GM18873 (cell line): Measurements from ENCODE around the gene RBM14.
"Not testable (repeated sequence)": the region's sequence is repeated elsewhere in the genome, so short reads cannot be mapped to it uniquely, and the experiment has no call there.

Experiments used
- ATAC-seq: cut with Tn5 transposase; IDR thresholded peaks from one replicate; pipeline ENCODE4 v1.9.1; 2021; ENCODE audit warnings: mild to moderate bottlenecking, moderate library complexity, moderate number of reproducible peaks; ENCODE audit not compliant: unreplicated experiment, low FRiP score

RBM14 gene

DNA sequence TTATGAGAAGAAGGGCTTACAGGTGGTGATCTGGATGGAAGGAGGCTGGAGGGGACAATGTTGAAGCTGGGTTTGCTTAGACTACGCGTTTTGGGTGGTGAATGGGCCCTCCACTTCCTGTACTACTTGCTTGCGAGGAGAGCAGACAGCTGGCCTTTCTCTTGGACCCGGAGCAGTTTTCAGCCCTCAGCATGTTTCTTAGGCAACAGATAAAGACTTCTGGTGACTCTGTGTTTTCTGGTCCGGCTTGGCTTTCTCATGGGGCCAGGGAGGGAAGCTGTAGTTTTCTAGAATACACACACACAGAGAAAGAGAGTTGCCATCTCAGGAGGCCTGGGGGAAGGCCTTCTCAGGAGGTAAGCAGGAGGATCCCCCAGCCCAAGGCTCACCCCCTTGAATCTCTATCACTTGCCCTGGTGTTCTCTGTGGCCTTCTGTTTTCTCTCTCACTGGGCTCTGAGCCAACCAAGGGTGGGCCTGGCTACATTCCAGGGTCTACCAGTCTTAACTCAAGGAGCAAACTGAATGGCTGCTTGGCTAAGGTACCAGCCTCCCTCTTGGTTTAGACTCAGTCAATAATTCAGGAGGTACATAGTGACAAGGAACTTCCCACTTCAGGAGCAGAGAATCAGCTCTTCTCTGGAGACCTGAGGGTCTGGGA lies 21.1 kb upstream of the RBM14 start:
- no peak for ATAC-seq

DNA sequence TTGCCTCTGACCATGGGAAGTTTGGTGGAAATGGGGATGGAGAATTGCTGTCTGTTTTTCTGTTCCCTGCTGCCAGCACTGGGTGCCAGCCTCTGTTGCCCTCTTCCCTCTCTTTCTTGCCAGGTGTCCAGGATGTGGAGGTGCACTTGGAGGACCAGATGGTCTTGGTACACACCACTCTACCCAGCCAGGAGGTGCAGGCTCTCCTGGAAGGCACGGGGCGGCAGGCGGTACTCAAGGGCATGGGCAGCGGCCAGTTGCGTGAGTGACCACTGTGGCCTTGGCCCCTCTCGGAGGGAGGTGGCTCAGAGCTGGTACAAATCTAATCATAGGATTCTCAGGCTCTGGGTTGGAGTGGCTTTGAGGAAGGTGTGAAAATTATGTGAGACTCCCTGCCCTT lies 17.4 kb upstream of the RBM14 start:
- no peak for ATAC-seq

DNA sequence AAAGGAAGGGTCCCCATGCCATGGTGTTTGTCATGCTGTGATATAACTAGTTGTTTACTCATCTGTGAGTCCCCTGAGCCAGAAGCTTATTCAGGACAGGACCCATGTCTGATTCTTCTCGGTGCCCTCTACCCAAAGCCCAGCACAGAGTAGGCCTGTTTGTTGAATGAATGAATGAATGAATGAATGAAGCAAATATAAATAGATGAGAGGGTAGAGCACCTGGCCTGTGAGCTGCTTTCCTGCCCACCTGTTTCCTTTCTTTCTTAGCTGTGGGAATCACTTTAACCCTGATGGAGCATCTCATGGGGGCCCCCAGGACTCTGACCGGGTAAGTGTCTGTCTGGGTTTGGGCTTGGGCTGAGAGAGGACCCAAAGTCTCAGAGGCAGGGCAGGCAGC lies 16.2 kb upstream of the RBM14 start:
- no peak for ATAC-seq

DNA sequence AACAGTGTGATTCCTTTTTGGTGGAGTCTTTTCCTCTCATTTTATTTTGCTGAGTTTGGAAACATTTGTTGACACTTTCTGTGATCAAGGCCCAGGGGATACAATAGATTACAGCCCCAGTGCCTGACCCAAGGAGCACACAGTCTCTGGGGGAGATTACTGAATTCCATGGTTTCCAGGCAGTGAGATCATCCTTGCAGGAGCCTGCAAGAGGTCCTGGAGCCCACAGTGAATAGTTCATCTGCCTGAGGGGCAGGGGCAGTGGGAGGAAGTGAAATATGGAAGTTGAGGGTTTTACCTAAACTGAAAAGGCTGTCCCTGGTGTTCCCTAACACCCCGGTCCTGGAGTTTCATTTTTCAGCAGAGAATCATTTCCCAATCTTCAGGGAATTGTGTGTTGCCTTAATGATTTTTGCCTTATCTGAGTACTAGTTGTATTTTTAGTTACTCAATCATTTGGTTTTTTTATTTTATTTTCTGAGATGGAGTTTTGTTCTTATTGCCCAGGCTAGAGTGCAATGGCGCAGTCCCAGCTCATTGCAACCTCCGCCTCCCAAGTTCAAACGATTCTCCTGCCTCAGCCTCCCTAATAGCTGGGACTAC lies 15.7 kb upstream of the RBM14 start:
- ATAC-seq = no peak

DNA sequence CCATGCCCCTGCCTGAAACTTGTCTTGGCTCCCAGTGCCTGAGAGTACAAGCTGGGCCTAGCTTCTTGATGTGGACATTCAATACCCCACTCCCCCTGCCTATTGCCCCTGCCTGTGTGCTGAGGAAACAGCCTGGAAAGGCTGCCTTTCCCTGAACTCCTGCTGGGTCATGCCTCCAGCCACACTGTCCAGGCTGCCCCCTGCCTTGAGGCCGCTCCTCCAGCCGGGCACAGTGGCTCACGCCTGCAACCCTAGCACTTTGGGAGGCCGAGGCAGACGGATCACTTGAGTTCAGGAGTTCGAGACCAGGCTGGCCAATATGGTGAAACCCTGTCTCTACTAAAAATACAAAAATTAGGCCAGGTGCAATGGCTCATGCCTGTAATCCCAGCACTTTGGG lies 13.4 kb upstream of the RBM14 start:
- ATAC-seq = no peak

GRCh38 chr11:66604155-66604554 lies 12.3 kb upstream of the RBM14 start:
- ATAC-seq = no peak

DNA sequence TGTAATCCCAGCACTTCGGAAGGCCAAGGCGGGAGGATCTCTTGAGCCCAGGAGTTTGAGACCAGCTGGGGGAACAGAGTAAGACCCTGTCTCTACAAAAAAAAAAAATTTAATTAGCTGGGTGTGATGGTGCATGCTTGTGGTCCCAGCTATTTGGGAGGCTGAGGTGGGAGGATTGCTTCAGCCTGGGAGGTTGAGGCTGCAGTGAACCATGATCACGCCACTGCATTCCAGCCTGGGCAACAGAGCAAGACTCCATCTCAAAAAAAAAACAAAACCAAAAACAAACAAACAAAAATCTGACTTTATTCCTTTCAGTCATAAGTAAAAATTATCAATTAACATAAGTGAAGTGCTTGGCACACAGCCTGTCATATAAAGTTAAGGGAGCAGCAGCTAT lies 9.8 kb upstream of the RBM14 start:
- ATAC-seq = not testable (repeated sequence)

GRCh38 chr11:66607126-66607834 lies 9.2 kb upstream of the RBM14 start:
- no peak for ATAC-seq

DNA sequence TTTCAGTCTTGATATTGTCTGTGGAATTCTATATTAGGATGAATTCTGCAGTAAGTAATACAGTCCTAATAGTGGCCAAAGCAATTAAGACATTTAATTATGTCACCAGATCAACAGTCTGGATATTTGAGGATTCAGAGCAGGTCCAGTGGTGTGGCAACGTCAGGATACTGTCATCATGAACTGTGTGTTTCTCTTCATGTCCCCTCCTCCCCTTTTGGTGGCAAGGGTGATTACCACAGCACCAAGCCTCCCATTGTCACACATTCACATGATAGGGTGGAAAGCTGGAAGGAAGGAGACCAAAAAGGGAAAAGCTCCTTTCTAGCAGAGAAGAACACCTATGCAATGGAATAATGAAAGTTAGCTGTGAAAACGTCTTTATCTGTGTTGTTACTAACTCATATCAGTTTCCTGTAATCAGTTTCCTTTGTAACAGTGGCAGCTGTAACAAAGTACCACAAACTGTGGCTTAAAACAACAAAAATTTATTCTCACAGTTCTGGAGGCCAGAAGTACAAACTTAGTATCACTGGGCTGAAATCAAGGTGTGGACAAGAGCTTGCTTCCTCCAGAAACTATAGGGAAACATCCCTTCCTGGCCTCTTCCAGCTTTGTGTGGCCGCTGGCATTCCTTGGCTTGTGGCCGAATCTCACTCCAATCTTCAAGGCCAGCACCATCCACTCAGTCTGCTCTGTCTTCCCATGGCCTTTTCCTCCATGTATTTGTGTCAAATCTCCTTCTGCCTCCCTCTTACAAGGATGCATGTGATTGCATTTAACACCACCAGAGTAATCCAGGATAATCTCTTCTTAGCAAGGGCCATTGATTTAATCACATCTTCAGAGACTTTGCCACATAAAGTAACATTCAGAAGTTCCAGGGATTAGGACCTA lies 6.5 kb upstream of the RBM14 start:
- no peak for ATAC-seq

- no peak for ATAC-seq
Observed at GRCh38 chr11:66612458-66612857, 4.0 kb upstream of the RBM14 start.

DNA sequence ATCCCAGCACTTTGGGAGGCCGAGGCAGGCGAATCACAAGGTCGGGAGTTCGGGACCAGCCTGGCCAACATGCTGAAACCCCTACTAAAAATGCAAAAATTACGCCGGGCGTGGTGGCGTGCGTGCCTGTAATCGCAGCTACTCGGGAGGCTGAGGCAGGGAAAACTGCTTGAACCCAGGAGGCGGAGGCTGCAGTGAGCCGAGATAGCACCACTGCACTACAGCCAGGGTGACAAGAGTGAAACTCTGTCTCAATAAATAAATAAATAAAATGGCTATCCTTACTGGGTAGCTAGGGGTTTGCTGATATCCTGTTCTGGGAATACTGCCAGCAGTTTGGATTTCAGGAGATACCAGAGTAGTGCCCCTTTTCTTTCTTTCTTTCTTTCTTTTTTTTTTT lies 2.4 kb upstream of the RBM14 start:
- no peak for ATAC-seq

GRCh38 chr11:66617155-66617834 lies 865 bp downstream of the RBM14 start:
- no peak for ATAC-seq

GRCh38 chr11:66619080-66619554 lies 2.7 kb downstream of the RBM14 start:
- ATAC-seq = no peak

GRCh38 chr11:66624450-66624849 lies 8.0 kb downstream of the RBM14 start:
- ATAC-seq = no peak

- no peak for ATAC-seq
Observed at GRCh38 chr11:66625041-66625751, 8.8 kb downstream of the RBM14 start.

- no peak for ATAC-seq
Observed at GRCh38 chr11:66625752-66626149, 9.3 kb downstream of the RBM14 start.

- ATAC-seq = no peak
Observed at GRCh38 chr11:66626382-66626781, 10.0 kb downstream of the RBM14 start.

DNA sequence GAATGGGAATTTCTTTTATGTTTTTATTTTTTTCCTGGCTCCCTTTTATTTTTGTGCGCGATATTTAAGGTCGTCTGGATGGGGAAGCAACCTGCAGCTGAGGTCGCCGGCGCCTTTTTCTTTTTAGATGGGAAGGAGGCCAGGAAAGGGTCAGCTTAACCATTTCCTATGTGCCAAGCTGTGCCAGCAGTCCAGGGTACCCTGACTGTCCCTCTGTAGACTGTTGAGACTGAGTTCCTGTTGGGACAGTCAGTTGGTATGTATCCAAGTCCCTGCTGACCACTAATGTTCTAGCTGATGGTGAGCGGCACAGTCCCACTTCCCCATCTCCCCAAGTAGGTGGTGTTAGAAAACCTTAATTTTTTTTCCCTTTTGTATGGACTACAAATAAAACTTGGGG lies 10.5 kb downstream of the RBM14 start:
- no peak for ATAC-seq

GRCh38 chr11:66628061-66628603 lies 11.7 kb downstream of the RBM14 start:
- ATAC-seq = no peak
